Vagina (tissue), 2 donors: ENCODE results near the gene CEBPG.

ENCODE experiments used
- CTCF ChIP-seq, 3 experiments: fragments of 450-650 bp in 2 of 3; fragments of 200-600 bp in 1 of 3; sonication (generic) in 1 of 3; IDR thresholded peaks; one replicate each; pipeline ENCODE4 v1.5.1; 2017 to 2019; ENCODE audit warnings: antibody characterized with exemption in 3 of 3, mild to moderate bottlenecking in 2 of 3, moderate library complexity in 2 of 3
- POLR2A ChIP-seq, 2 donors: fragments of 450-650 bp; IDR thresholded peaks; one replicate each; pipeline ENCODE4 v1.6.1; 2017; ENCODE audit warnings: antibody characterized with exemption in 2 of 2, mild to moderate bottlenecking in 2 of 2, moderate library complexity in 2 of 2
- POLR2AphosphoS5 ChIP-seq, 2 donors: sonication (generic); formaldehyde crosslinking; IDR thresholded peaks; one replicate each; pipeline ENCODE4 v1.9.0; 2017; ENCODE audit warnings: antibody characterized with exemption in 2 of 2, mild to moderate bottlenecking in 2 of 2, low read depth in 1 of 2; ENCODE audit not compliant: insufficient read depth in 1 of 2

GRCh38 chr19:33390908-33391630 lies 17.6 kb downstream of the CEBPG start:
- no peak for TF ChIP-seq POLR2A (IDR thresholded peaks at IDR 0.05)
- no peak for TF ChIP-seq CTCF (IDR thresholded peaks at IDR 0.05)
- TF ChIP-seq POLR2AphosphoS5 (IDR thresholded peaks at IDR 0.05; ENCODE audit: insufficient read depth in 1 of 2, low read depth in 1 of 2): no peak
